Measurements from ENCODE around the gene RAD51B.

RAD51B gene

GRCh38 chr14:67831113-67831512 lies 11.5 kb downstream of the RAD51B start:
- POLR2A ChIA-PET (ENCODE audit: low non-redundant PET) = no interaction called here
- DNase-seq (ENCODE audit: low spot score) = no peak
- CTCF ChIA-PET = no interaction called here
- no peak for TF ChIP-seq CTCF (conservative IDR thresholded peaks at IDR 0.05; ENCODE audit: low read depth)
- H3K27ac ChIP-seq = no peak overlapping the region

- POLR2A ChIA-PET (ENCODE audit: low non-redundant PET) = no interaction called here
- DNase-seq (ENCODE audit: low spot score) = peak; percentile 17
- TF ChIP-seq CTCF (conservative IDR thresholded peaks at IDR 0.05; ENCODE audit: low read depth) = no peak
- CTCF ChIA-PET = no interaction called here
- H3K27ac ChIP-seq = no peak overlapping the region
These were observed 13.8 kb downstream of the RAD51B start for GRCh38 chr14:67833403-67833802.

GRCh38 chr14:67835596-67835995 lies 16.0 kb downstream of the RAD51B start:
- no peak for TF ChIP-seq CTCF (conservative IDR thresholded peaks at IDR 0.05; ENCODE audit: low read depth)
- DNase-seq (ENCODE audit: low spot score) = no peak
- POLR2A ChIA-PET (ENCODE audit: low non-redundant PET) = interaction anchor here (0.6 kb wide), 1 partner anchor 397 kb away, joined by 3 read pairs; no protein-coding TSS in a partner anchor
- no peak overlapping the region for H3K27ac ChIP-seq
- CTCF ChIA-PET = interaction anchor here (0.6 kb wide), 1 partner anchor 123 kb away, joined by 8 read pairs; no protein-coding TSS in a partner anchor

GRCh38 chr14:67837011-67837624 lies 17.5 kb downstream of the RAD51B start:
- ChIA-PET POLR2A (ENCODE audit: low non-redundant PET) (no interaction called here), CTCF (interaction anchor here (0.6 to 1.0 kb wide), 8 partner anchors 10 to 1541 kb away, joined by 3 to 8 read pairs (median 4); partner anchors contain the start of gene ZFYVE26)
- no peak overlapping the region for H3K27ac ChIP-seq
- TF ChIP-seq CTCF (conservative IDR thresholded peaks at IDR 0.05; ENCODE audit: low read depth) = peak; percentile 69
- DNase-seq (ENCODE audit: low spot score) = peak; percentile 35

- ChIA-PET CTCF (no interaction called here), POLR2A (ENCODE audit: low non-redundant PET) (no interaction called here)
- no peak for TF ChIP-seq CTCF (conservative IDR thresholded peaks at IDR 0.05; ENCODE audit: low read depth)
- H3K27ac ChIP-seq = no peak overlapping the region
- DNase-seq (ENCODE audit: low spot score) = no peak
These were observed 26.5 kb downstream of the RAD51B start for GRCh38 chr14:67846029-67846610.

GRCh38 chr14:67850066-67850830 lies 30.7 kb downstream of the RAD51B start:
- no peak overlapping the region for H3K27ac ChIP-seq
- CTCF ChIA-PET = interaction anchor here (0.6 kb wide), 1 partner anchor 11 kb away, joined by 4 read pairs; no protein-coding TSS in a partner anchor
- POLR2A ChIA-PET (ENCODE audit: low non-redundant PET) = no interaction called here
- no peak for TF ChIP-seq CTCF (conservative IDR thresholded peaks at IDR 0.05; ENCODE audit: low read depth)
- no peak for DNase-seq (ENCODE audit: low spot score)

Measured in RWPE1 (cell line).